Measurements from ENCODE around the gene DUSP2.

DNA sequence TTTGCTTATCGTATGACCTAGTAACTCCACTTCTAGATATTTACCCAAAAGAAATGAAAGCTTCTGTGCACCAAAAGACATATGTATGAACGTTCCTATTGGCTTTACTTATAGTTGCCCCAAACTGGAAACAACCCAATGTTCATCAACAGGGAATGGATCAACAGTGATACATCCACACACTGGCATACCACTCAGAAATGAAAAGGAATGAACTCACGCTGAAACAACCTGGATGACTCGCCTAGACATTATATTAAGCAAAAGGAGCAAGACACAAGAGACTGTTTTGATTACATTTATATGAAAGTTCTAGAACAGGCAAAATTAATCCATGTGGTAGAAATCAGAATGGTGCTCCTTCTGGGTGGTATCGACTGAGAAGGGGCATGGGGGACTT, 47.8 kb downstream of the DUSP2 start:
- TF ChIP-seq, protein P1, sequence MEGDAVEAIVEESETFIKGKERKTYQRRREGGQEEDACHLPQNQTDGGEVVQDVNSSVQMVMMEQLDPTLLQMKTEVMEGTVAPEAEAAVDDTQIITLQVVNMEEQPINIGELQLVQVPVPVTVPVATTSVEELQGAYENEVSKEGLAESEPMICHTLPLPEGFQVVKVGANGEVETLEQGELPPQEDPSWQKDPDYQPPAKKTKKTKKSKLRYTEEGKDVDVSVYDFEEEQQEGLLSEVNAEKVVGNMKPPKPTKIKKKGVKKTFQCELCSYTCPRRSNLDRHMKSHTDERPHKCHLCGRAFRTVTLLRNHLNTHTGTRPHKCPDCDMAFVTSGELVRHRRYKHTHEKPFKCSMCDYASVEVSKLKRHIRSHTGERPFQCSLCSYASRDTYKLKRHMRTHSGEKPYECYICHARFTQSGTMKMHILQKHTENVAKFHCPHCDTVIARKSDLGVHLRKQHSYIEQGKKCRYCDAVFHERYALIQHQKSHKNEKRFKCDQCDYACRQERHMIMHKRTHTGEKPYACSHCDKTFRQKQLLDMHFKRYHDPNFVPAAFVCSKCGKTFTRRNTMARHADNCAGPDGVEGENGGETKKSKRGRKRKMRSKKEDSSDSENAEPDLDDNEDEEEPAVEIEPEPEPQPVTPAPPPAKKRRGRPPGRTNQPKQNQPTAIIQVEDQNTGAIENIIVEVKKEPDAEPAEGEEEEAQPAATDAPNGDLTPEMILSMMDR (IDR thresholded peaks at IDR 0.05), result no peak
- no peak for TF ChIP-seq EZH2 (IDR thresholded peaks at IDR 0.05; ENCODE audit: borderline replicate concordance, insufficient read depth, low read depth, low read length, poor library complexity, severe bottlenecking)

Data from B cell (primary cell).